HG02642 (cell line): ENCODE measurements around the gene EP400.

Experiments used
- ATAC-seq: cut with Tn5 transposase; IDR thresholded peaks from one replicate; pipeline ENCODE4 v1.9.1; 2021; ENCODE audit warnings: mild to moderate bottlenecking; ENCODE audit not compliant: unreplicated experiment, poor library complexity

EP400 gene

DNA sequence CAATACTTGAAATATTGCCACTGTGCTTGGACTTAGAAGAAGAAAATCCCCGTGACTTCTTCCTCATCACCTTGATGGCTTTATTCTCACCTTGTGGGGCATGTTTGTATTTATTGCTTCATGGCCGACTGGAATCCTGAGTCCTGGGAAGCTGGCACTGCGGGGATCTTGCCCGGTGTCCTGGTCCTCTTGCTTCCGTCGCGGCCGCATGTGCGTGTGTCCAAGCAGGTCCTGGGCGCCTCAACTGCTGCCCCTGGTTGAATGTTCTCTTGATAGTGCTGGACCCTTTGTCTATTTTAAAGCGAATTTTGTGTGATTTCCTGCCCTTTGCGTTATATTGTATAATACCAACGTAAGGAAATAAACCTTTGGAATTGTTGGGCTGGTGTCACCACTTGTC lies 27.0 kb upstream of the EP400 start:
- no peak for ATAC-seq

DNA sequence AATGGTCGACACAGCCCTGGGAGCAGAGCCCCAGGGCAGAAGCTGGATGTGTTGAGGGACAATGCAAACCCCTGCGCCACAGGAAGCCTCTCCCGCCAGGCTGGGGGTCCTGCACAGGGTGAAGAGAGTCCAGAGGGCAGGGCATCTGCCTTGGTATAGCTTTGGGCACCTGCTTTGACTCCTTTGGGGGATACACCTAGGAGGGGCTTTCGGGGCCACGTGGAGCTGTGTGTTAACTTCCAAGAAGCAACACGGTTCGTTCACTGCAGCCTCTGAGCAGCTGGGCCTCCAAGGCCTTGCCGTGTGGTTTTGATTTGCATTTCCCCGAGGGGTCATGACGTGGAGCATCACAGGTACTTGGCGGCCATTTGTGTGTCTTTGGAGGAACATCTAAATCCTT lies 26.5 kb upstream of the EP400 start:
- ATAC-seq: peak; percentile 71

DNA sequence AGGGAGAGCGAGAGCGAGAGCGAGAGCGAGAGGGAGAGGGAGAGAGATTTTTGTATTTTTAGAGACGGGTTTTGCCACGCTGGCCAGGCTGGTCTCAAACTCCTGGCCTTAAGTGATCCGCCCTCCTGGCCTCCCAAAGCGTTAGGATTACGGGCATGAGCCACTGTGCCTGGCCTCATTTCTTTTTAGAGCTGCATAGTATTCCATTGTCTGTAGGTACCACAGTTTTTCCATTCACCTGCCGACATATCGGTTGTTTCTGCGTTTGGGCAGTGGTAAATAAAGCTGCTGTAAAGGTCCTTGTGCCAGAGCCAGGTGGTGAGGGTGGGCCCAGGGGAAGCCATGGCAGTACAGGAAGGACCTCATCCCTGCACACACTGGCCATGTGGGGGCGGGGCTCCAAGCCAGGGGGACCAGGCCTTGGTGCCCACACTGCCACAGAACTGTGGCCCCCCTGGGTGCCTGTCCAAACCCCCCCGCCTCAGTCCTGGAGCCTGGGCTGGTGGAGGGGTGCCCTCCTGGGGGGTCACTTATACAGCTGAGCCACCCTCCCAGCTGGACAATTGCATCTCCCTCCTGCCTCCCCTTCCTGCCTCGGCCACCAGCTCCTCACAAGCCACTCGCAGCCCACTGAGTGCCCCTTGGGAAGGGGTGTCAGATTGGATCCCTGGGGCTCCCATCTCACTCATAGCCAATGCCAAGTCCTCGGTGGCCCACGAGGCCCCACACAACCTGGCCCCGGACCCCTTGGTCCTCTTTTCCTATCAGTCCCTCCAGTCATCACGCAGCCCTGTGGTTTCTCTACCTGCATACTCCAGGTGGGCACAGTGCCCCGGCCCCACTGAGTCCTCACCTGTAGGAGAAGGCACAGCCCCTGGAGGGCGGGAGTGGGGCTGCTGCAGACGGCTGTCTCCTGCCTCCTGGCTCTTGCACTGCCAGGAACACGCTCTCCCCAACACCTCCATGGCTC lies 22.3 kb upstream of the EP400 start:
- no peak for ATAC-seq

DNA sequence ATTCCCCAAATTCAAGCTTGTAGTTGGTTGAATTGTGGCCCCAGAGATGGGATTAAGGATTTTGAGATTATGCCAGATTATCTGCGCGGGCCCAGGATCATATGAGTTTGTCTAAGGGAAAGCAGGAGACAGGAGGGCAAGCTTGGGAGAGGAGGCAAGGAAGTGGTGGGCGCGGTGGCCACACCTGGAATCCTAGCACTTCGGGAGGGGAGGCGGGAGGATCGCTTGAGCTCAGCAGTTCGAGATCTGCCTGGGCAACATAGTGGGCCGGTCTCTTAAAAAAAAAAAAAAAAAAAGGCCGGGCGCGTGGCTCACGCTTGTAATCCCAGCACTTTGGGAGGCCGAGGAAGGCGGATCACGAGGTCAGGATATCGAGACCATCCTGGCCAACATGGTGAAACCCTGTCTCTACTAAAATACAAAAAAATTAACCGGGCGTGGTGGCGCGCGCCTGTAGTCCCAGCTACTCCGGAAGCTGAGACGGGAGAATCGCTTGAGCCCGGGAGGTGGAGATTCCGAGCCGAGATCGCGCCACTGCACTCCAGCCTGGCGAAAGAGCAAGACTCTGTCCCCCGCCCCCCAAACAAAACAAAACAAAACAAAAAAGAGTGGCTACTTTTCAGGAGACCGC lies 21.5 kb upstream of the EP400 start:
- ATAC-seq: peak; percentile 1

DNA sequence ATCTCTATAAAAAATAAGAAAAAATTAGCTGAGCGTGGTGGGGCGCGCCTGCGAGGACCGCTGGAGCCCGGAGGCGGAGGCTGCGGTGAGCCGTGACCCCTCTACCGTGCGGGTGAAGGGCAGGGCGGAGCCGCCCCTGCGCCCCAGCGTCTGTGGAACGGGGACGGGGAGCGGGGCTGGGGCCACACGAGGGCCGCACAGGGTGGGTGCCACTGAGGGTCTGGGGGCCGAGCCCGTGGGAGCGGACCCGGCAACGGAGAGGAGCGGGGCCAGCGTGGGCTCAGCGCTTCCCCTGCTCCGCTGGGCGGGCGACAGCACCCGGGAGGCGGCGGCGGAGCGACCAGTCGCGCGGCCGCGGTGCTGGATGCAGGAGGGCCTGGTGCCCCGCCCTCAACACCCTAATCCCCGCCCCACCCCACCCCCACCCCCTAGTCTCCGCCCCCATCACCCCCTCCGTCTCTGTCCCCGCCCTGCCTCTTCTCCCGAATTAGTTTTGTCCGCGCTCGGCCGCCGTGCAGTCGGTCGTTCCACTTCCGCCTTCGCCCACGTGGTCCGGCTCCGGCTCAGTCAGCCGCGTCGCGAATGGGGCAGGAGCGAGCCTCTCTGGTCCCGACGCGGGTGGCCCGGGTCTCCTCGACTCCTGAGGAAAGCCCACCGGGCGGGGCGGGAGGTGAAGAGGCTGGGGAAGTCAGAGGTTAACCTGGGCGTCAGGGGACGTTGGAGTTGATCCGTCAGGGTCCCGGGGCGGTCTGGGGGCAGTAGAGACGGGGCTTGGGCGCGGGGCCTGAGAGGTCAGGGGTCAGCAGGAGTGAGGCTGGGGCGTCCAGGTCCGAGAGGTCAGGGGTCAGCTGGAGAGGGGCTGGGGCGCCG lies 20.8 kb upstream of the EP400 start, which contains the start of gene PUS1:
Gene PUS1 (plus strand): TSS at position 566 of the 870 bp plus-strand sequence. CDS start 447 bp downstream, outside the sequence.
- peak; percentile 70 for ATAC-seq

DNA sequence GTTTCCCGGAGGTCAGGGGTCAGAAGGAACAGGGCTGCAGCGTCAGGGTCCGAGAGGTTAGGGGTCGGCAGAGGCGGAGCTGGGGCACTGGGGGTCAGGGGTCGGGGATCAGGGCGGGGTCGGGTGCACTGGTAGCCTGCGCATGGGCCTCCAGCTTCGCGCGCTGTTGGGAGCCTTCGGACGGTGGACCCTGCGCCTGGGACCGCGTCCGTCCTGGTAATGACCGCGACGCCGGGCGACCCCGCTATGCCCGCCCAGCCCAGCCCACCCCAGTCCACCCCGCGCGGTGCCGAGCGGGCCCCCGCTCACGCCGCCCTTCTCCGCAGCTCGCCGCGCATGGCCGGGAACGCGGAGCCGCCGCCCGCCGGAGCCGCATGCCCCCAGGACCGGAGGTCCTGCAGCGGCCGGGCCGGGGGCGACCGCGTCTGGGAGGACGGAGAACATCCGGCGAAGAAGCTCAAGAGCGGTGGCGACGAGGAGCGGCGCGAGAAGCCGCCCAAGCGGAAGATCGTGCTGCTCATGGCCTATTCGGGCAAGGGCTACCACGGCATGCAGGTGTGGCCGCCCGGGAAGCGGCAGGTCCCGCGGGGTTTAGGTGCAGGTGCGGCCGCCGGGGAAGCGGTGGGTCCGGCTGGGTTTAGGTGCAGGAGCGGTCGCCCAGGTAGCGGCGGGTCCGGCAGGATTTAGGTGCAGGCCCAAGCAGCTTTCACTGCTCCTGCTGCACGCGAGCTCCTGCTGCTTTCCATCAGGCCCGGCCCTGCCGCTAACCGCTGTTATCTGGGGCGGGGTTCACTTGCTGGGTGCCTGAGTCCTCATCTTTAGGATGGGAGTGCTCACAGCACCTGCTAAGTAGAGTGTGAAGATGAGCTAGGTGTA lies 19.9 kb upstream of the EP400 start:
- peak; percentile 28 for ATAC-seq

DNA sequence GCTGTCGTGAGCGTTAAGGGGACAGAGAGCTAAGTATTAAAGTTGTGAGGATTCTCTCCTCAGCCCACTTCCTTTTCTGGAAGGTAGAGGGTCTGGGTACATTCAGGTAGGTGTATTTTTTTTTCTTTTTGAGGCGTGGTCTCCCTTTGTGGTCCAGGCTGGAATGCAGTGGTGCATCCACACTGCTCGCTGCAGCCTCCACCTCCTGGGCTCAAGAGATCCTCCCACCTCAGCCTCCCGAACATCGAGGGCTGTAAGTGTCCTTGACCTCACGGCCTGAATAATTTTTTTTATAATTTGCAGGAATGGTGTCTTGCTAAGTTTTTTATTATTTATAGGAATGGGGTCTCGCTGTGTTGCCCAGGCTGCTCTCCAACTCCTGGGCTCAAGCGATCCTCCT lies 19.2 kb upstream of the EP400 start:
- ATAC-seq: no peak

DNA sequence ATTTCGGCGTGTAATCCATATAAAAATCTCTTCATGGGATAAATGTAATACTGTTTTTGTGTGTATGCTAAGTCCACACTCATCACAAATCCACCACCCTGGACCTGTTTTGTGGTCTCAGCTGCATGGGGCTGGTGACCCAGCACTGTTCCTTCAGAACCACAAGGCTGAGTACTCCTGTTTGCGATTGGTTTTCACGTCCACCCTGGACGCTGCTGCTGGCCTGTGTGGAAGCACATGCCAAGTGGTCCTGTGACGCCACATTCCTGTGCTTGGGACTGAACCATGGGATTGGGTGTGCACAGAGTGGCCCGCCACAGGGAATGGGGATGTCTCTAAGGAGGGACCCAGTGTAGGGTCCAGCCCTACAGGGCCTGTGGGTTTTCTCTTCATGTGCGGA lies 16.4 kb upstream of the EP400 start:
- ATAC-seq: no peak

DNA sequence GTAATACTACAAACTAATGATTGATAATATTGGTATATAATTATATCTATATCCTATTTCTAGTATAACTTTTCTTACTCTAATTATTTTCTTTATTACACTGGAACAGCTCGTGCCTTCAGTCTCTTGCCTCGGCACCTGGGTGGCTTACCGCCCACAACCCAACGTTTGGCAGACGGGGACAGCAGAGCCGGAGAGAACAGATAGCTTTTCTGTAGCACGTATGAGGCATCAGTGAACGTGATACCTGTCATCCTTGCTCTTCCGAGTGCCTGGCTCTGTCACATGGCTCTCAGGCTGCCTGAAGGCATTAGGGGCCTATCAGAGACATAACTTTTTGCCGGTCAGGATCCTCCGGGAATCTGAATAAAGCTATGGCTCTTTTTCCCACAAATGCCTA lies 15.2 kb upstream of the EP400 start:
- no peak for ATAC-seq

DNA sequence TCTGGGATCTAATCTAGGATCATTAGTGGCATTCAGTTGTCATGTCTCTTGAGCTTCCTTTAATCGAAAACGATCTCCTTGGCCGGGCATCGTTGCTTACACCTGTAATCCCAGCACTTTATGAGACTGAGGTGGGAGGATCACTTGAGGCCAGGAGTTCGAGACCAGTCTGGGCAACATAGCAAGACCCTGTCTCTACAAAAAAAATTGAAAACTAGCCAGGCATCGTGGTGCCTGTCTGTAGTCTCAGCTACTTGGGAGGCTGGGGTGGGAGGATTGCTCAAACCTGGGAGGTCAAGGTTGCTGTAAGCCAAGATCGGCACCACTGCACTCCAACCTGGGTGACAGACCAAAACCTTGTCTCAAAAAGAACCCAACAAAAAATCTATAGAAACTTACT lies 11.7 kb upstream of the EP400 start:
- ATAC-seq: no peak

DNA sequence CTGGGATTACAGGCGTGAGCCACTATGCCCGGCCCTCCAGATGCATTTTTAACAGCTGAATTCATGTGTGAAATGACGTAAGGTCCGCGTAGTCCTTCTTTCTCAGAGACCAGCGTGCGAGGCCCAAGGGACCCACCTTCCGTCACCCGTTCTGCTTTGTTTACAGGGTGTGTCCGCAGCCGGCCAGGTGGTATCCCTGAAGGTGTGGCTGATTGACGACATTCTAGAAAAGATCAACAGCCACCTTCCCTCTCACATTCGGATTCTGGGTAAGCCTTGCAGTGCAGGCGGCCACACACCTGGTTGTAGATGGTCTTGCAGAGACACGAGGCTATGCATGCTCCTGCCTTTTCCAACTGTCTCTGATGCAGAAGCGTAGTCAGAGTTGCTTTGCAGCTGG lies 10.7 kb upstream of the EP400 start:
- ATAC-seq: no peak

DNA sequence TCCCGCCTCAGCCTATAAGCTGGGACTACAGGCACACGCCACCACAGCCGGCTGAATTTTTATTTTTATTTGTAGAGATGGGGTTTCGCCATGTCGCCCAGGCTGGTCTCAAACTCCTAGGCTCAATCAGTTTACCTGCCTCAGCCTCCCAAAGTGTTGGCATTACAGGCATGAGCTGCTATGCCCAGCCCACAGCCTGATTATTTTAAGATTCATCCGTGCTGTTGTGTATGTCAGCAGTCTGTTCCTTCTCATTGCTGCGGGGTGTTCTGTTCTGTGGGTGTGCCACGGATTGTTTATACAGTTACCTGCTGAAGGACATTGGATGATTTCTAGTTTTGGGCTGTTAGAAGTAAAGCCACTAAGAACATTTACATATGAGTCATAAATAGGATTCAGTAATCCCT lies 9.6 kb upstream of the EP400 start:
- ATAC-seq: no peak

DNA sequence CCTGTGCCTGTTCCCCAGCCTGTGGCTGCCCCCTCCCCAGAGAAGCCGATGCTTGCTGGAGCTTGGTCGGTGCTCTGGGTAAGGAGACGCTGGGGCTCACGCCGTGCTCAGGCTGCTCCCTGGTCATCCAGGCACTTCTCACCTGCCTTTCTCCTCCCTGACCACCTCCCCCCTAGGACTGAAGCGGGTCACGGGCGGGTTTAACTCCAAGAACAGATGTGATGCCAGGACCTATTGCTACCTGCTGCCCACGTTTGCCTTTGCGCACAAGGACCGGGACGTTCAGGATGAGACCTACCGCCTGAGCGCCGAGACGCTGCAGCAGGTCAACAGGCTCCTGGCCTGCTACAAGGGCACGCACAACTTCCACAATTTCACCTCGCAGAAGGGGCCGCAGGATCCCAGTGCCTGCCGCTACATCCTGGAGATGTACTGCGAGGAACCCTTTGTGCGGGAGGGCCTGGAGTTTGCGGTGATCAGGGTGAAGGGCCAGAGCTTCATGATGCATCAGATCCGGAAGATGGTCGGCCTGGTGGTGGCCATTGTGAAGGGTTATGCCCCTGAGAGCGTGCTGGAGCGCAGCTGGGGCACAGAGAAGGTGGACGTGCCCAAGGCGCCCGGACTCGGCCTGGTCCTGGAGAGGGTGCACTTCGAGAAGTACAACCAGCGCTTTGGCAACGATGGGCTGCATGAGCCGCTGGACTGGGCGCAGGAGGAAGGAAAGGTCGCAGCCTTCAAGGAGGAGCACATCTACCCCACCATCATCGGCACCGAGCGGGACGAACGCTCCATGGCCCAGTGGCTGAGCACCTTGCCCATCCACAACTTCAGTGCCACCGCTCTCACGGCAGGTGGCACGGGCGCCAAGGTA lies 8.4 kb upstream of the EP400 start:
- ATAC-seq: no peak

DNA sequence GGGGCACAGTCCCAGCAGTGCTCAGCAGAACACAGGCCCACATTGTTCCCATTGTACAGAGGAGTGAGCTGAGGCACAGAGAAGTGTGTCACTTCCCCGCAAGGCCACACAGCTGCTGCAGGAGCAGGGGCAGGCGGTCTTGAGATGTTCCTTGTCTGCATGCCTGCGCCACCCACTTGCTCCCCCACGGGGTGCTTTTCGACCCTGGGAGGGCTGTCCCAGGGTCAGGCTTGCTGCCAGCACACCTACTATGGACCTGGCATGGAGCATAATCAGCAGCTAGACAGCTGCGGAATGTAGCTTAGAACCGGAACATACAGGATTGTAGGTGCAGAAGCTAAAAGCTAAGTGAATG lies 7.8 kb upstream of the EP400 start:
- ATAC-seq: no peak

DNA sequence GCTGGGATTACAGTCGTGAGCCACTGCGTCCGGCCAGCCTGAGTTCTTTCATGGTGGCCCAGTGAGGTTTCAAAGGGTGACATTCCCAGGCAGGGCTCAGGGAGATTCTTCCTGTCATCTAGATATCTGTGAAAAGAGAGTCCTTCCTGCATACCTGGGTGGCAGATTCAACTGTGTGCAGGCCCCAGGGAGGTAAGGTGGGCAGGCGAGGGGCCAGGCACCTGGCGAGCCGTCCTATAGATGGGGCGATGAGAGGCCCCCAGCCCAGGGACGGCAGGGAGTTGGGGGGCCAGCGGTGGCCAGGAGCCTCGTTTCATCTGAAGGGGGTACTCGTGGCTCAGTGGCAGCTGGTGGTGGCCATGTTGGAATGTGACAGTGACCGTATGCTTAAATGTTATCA lies 7.1 kb upstream of the EP400 start:
- no peak for ATAC-seq

DNA sequence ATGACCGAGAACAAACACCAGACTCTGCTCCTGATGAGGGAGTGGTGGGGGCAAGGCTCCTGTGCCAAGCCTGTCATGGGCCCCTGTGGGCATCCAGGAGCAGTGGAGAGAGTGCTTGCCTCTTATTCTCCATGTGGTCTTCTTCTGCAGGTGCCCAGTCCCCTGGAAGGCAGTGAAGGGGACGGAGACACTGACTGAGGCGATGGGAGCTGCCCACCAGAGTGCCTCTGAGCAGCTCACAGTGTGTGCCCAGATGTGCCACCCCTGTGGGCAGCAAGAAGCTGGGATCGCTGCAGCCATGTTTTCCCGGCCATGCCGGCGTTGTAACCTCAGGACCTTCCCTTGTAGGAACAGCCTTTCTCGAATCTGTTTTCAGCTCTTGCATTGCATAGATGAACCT lies 6.4 kb upstream of the EP400 start:
- no peak for ATAC-seq

DNA sequence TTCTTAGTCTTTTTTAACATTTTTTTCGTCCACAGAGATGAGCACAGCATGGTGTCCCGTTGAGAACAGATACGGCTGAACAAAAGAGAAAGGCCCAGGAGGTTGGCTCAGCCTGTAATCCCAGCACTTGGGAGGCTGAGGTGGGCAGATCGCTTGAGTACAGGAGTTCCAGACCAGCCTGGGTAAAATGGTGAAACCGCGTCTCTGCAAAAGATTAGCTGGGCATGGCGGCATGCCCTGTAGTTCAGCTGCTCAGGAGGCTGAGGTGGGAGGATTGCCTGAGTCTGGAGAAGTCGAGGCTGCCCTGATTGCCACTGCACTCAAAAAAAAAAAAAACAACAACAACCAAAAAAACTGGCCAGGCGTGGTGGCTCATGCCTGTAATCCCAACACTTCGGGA lies 5.9 kb upstream of the EP400 start:
- ATAC-seq: no peak

DNA sequence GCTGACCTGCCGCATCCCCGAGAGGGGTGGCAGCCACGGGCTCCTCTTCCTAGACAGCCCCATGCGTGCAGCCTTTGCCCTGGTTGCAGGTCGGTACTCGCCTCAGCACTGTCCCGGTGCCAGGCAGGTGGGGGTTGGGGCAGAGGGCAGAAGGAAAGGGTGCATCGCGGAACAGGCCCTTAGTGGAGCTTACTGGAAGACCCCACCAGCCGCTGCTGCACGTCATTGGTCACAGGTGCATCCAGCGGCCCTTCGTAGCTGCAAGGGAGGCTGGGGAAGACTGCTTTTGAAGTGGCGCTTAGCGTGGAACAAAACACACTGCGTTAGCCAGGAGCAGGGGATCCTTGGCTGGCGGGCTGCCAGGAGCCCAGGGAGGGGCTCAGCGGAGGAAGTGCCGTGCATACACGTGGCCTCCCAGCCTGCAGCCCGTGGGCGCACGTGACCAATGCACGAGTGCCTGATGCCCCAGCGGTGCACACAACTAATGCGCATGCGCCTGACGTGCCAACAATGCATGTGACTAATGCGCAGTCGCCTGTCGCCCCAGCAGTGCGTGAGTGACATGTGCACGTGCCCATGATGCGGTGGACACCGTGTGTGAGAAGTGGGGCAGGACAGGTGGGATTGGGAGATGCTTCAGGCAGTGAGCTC lies 5.0 kb upstream of the EP400 start:
- no peak for ATAC-seq
